ENCODE data around the gene TJP2.

DNA sequence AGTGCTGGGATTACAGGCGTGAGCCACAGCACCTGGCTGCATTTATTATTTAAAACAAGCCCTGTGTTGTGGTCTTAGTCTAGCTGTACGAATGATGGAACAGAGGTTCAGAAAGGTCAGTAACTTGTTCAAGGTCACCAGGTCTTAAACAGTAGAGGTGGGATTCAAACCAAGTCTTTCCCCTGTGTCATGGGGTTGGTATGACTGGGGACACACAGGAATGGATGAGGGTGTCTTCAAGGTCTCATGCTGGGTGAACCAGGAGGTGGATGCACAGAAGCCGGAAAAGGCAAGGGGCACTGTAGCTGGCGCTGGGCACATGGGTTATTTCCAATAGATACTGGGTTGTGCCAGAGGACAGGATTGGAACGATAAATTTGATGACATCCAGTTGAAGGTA lies 32.2 kb upstream of the TJP2 start:
- TF ChIP-seq ZNF274 (IDR thresholded peaks at IDR 0.05; ENCODE audit: low read depth, low read length) (no peak), YY1 (IDR thresholded peaks at IDR 0.05; ENCODE audit: insufficient read depth, insufficient read length) (no peak)

All from NT2/D1 (cell line).